Suppressor macrophage treated with lipopolysaccharide for 4 hours (primary cell): ENCODE results near the gene EPHB2.
"Not testable (repeated sequence)": the region's sequence is repeated elsewhere in the genome, so short reads cannot be mapped to it uniquely, and the experiment has no call there.

Source experiments
- DNase-seq: peaks from one replicate; pipeline ENCODE4 v3.0.0-alpha.2; 2020

EPHB2 gene

GRCh38 chr1:22843441-22844183, 133.0 kb downstream of the EPHB2 start:
- DNase-seq, result not testable (repeated sequence)

- DNase-seq, result no peak
Observed at GRCh38 chr1:22844621-22845020, 134.0 kb downstream of the EPHB2 start.

- no peak for DNase-seq
Observed at GRCh38 chr1:22845398-22845935, 134.8 kb downstream of the EPHB2 start.

GRCh38 chr1:22846458-22846857, 135.8 kb downstream of the EPHB2 start:
- peak; percentile 91 for DNase-seq

GRCh38 chr1:22847249-22847648, 136.6 kb downstream of the EPHB2 start:
- DNase-seq, result no peak

GRCh38 chr1:22847709-22848108, 137.1 kb downstream of the EPHB2 start:
- no peak for DNase-seq

GRCh38 chr1:22848405-22848804, 137.8 kb downstream of the EPHB2 start:
- DNase-seq, result no peak

- no peak for DNase-seq
Observed at GRCh38 chr1:22849770-22850169, 139.1 kb downstream of the EPHB2 start.

- DNase-seq, result no peak
Observed at GRCh38 chr1:22850281-22850680, 139.6 kb downstream of the EPHB2 start.

GRCh38 chr1:22850681-22851080, 140.0 kb downstream of the EPHB2 start:
- DNase-seq, result no peak

- DNase-seq, result peak; percentile 61
Observed at GRCh38 chr1:22851517-22851916, 140.9 kb downstream of the EPHB2 start.

- no peak for DNase-seq
Observed at GRCh38 chr1:22852144-22852655, 141.6 kb downstream of the EPHB2 start.

GRCh38 chr1:22853651-22854185, 143.1 kb downstream of the EPHB2 start:
- DNase-seq, result no peak

- no peak for DNase-seq
Observed at GRCh38 chr1:22854688-22855565, 144.3 kb downstream of the EPHB2 start.

GRCh38 chr1:22855668-22856606, 145.3 kb downstream of the EPHB2 start:
- no peak for DNase-seq

GRCh38 chr1:22857661-22858060, 147.0 kb downstream of the EPHB2 start:
- no peak for DNase-seq

GRCh38 chr1:22860414-22860800, 149.8 kb downstream of the EPHB2 start:
- DNase-seq, result no peak

GRCh38 chr1:22860883-22861385, 150.3 kb downstream of the EPHB2 start:
- no peak for DNase-seq

- peak; percentile 59 for DNase-seq
Observed at GRCh38 chr1:22861764-22862440, 151.3 kb downstream of the EPHB2 start.

- no peak for DNase-seq
Observed at GRCh38 chr1:22862752-22863151, 152.1 kb downstream of the EPHB2 start.

- no peak for DNase-seq
Observed at GRCh38 chr1:22863766-22864165, 153.1 kb downstream of the EPHB2 start.
